OCI-LY1 (cell line): ENCODE results near the gene NPIPA5.
"Not testable (repeated sequence)": the region's sequence is repeated elsewhere in the genome, so short reads cannot be mapped to it uniquely, and the experiment has no call there.

ENCODE experiments used
- CTCF ChIP-seq: fragments of 200-600 bp; sonication (generic), shearing (Covaris generic); IDR thresholded peaks from 2 replicates; pipeline ENCODE4 v1.5.1; 2017; ENCODE audit warnings: mild to moderate bottlenecking, antibody characterized with exemption, low read length, moderate library complexity, mixed read lengths
- EZH2 ChIP-seq: fragments of 200-600 bp; sonication (generic), shearing (Covaris generic); IDR thresholded peaks from 2 replicates; pipeline ENCODE4 v1.8.0; 2017; ENCODE audit warnings: borderline replicate concordance, mixed run types, mild to moderate bottlenecking, antibody characterized with exemption, low read length, moderate library complexity, mixed read lengths

- not testable (repeated sequence) for TF ChIP-seq CTCF, EZH2
Measured at GRCh38 chr16:15396509-15396829, 18.4 kb upstream of the NPIPA5 start.
